Activated T-helper 1 cell treated with anti-CD3 and anti-CD28 coated beads, Interleukin-12 subunit alpha, Interleukin-12 subunit beta, Interleukin-2, Interleukin-4 antibody, amounts not matched to agents 30 ng/mL and 10 ng/mL and 1 ng/mL, durations not matched to agents 14 hours and 24 hours and 36 hours (primary cell): ENCODE data around the gene IL22RA2. TPM values are rescaled to one million over a fixed set of nuclear protein-coding genes. Genes with fewer than 3 reads are reported as not detected.

Experiments used
- DNase-seq: peaks from one replicate; pipeline ENCODE4 v3.0.0; 2021; ENCODE audit warnings: low spot score
- H3K27ac Mint-ChIP-seq: one replicate; pipeline ENCODE4 v1.8.0; 2021; ENCODE audit warnings: mild to moderate bottlenecking, mixed read lengths
- H3K27me3 Mint-ChIP-seq: one replicate; pipeline ENCODE4 v1.8.0; 2022; ENCODE audit warnings: mild to moderate bottlenecking, moderate library complexity, mixed read lengths; ENCODE audit not compliant: insufficient read depth
- H3K36me3 Mint-ChIP-seq: one replicate; pipeline ENCODE4 v1.8.0; 2021; ENCODE audit warnings: low read depth, mixed read lengths
- H3K4me1 Mint-ChIP-seq: one replicate; pipeline ENCODE4 v1.8.0; 2021; ENCODE audit warnings: low read depth, mixed read lengths
- H3K4me3 Mint-ChIP-seq: one replicate; pipeline ENCODE4 v1.8.0; 2021; ENCODE audit warnings: mild to moderate bottlenecking, moderate library complexity, mixed read lengths
- H3K9me3 Mint-ChIP-seq: one replicate; pipeline ENCODE4 v1.8.0; 2021; ENCODE audit warnings: mixed read lengths
- intact Hi-C: fragments of 100-400 bp; cut with micrococcal nuclease; formaldehyde crosslinking; loops from one replicate; pipeline ENCODE4 v1.15.1; 2024
- total RNA-seq: library from RNA; stranded (reverse); gene quantifications from 2 replicates; pipeline ENCODE4 v1.2.3, GENCODE V29; 2022

The IL22RA2 gene
- total RNA-seq, 1 donor from 2014 or later, result not detected

- Mint-ChIP-seq H3K36me3 (peaks cover 13% of the 10 kb centered on the region), H3K4me1 (peaks cover 12% of the 10 kb centered on the region), H3K27me3 (peaks cover 2% of the 10 kb centered on the region), H3K9me3 (peaks cover 33% of the 10 kb centered on the region), H3K4me3 (no peak overlapping the region), H3K27ac (no peak overlapping the region)
- intact Hi-C loops, result no loop called here
- no peak for DNase-seq
Measured at GRCh38 chr6:137191670-137192069, 18.2 kb upstream of the IL22RA2 start.

GRCh38 chr6:137191236-137191635 is 17.8 kb upstream of the IL22RA2 start:
- Mint-ChIP-seq H3K27me3 (peaks cover 3% of the 10 kb centered on the region), H3K4me3 (no peak overlapping the region), H3K4me1 (peaks cover 8% of the 10 kb centered on the region), H3K27ac (no peak overlapping the region), H3K9me3 (peaks cover 36% of the 10 kb centered on the region), H3K36me3 (peaks cover 10% of the 10 kb centered on the region)
- DNase-seq, result no peak
- intact Hi-C loops, result no loop called here

DNA sequence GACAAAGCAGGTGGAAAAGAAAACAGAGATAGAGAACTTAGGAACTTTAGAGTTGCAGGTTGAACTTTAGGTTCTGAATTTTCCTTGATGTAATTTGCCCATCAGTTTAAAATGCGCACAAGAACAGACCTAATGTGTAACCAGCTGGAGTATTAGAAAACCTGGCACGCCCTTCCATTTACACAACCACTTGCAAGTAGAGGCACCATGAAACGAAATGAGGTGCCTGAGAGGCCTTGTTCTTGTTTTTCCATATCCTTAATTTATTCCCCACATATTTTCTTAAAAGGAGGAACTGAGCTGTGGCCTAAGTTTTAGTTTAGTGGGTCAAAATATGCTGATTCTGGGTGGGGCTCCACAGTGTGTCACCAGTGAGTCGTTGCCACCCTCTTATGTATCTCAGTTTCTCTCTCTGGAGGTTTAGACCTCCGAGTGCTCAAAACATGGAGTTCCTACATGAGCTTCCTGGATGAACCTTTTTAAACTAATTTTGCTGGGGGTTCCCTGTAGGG is 17.2 kb upstream of the IL22RA2 start:
- Mint-ChIP-seq H3K4me3 (no peak overlapping the region), H3K36me3 (peaks cover 6% of the 10 kb centered on the region), H3K4me1 (peaks cover 2% of the 10 kb centered on the region), H3K27me3 (peaks cover 3% of the 10 kb centered on the region), H3K27ac (no peak overlapping the region), H3K9me3 (peaks cover 40% of the 10 kb centered on the region)
- DNase-seq, result no peak
- intact Hi-C loops, result no loop called here

DNA sequence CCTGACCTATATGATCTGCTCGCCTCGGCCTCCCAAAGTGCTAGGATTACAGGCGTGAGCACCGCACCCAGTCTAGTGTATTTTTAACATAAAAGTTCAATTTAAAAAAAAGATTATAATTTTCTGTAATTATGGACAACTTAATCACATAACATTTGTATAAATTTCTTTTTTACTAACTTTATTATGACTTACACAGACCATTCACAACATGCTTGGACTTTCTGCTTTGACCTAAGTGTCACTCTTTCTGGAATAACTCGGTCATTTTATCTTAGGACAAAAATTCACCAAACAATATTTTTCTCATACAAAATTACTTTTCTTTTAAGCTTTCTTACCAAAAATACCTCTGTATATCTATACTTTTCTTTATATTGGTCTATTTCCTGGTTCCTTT is 15.4 kb upstream of the IL22RA2 start:
- Mint-ChIP-seq H3K4me1 (no peaks in the 10 kb centered on the region), H3K36me3 (peaks cover 6% of the 10 kb centered on the region), H3K4me3 (no peak overlapping the region), H3K9me3 (peaks cover 54% of the 10 kb centered on the region), H3K27ac (no peak overlapping the region), H3K27me3 (peaks cover 3% of the 10 kb centered on the region)
- no peak for DNase-seq
- intact Hi-C loops, result no loop called here

GRCh38 chr6:137185290-137185689 is 11.8 kb upstream of the IL22RA2 start:
- no peak overlapping the region for H3K27ac Mint-ChIP-seq
- peaks cover 3% of the 10 kb centered on the region for H3K27me3 Mint-ChIP-seq
- no peaks in the 10 kb centered on the region for H3K4me1 Mint-ChIP-seq
- DNase-seq, result no peak
- intact Hi-C loops, result no loop called here
- H3K9me3 Mint-ChIP-seq, result peaks cover 63% of the 10 kb centered on the region
- H3K36me3 Mint-ChIP-seq, result peaks cover 6% of the 10 kb centered on the region
- no peak overlapping the region for H3K4me3 Mint-ChIP-seq

- H3K4me3 Mint-ChIP-seq, result no peak overlapping the region
- intact Hi-C loops, result no loop called here
- H3K9me3 Mint-ChIP-seq, result peaks cover 68% of the 10 kb centered on the region
Measured at GRCh38 chr6:137182654-137183073, 9.2 kb upstream of the IL22RA2 start.

DNA sequence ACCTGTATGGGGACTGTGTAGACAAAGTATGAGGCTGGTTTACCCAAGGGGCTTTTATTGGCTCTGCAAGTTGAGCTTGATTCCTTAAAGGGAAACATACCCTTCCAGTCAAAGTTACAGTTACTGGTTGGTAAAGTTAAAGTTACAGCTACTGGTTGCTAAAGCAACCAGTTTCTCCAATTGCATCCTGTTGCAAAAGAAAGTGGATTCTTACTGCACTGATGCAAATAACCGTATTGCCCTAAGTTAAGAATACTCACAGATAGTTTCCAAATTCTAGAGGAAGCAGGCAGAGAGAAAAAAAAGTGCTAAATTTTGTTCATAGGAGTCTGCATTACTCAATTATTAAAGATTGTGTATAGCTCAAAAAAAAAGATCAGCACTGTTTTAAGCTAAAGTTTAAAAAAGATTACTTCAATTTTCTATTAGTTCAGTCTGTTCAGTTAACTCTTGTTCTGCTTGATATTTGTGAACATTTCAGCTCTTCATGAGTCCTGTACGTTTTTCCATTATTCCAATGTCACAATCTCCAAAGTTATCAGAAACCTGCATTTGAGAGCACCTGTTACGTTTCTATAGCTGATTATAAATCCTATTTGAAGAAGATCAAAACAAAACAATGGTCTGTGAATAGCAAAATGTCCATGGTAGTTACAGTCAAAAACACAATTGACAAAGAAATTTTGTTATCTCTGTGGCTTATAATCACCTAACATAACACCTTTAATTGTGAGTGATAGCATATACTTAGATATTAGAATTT is 8.6 kb upstream of the IL22RA2 start:
- intact Hi-C loops, result no loop called here
- no peaks in the 10 kb centered on the region for H3K4me1 Mint-ChIP-seq
- H3K27ac Mint-ChIP-seq, result no peak overlapping the region
- H3K9me3 Mint-ChIP-seq, result peaks cover 62% of the 10 kb centered on the region
- peaks cover 11% of the 10 kb centered on the region for H3K36me3 Mint-ChIP-seq
- H3K27me3 Mint-ChIP-seq, result peaks cover 3% of the 10 kb centered on the region
- DNase-seq, result no peak
- no peak overlapping the region for H3K4me3 Mint-ChIP-seq

More at GRCh38 chr6:137182654-137183073, 9.2 kb upstream of the IL22RA2 start:
- H3K4me1 Mint-ChIP-seq, result no peaks in the 10 kb centered on the region
- H3K27ac Mint-ChIP-seq, result no peak overlapping the region
- no peak for DNase-seq
- peaks cover 3% of the 10 kb centered on the region for H3K27me3 Mint-ChIP-seq
- H3K36me3 Mint-ChIP-seq, result peaks cover 11% of the 10 kb centered on the region

DNA sequence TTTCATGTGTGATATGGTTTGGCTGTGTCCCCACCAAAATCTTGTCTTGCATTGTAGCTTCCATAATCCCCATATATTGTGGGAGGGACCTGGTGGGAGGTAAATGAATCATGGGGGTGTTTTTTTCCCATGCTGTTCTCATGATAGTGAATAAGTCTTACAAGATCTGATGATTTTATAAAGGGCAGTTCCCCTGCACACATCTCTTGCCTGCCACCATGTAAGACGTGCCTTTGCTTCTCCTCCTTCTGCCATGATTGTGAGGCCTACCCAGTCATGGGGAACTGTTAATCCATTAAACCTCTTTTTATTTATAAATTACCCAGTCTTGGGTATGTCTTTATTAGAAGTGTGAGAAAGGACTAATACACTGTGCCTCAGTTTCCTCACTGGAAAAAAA is 4.2 kb upstream of the IL22RA2 start:
- Mint-ChIP-seq H3K9me3 (peaks cover 31% of the 10 kb centered on the region), H3K36me3 (peaks cover 11% of the 10 kb centered on the region), H3K27ac (no peak overlapping the region), H3K4me3 (no peak overlapping the region), H3K27me3 (peaks cover 7% of the 10 kb centered on the region), H3K4me1 (no peaks in the 10 kb centered on the region)
- intact Hi-C loops, result no loop called here
- no peak for DNase-seq

DNA sequence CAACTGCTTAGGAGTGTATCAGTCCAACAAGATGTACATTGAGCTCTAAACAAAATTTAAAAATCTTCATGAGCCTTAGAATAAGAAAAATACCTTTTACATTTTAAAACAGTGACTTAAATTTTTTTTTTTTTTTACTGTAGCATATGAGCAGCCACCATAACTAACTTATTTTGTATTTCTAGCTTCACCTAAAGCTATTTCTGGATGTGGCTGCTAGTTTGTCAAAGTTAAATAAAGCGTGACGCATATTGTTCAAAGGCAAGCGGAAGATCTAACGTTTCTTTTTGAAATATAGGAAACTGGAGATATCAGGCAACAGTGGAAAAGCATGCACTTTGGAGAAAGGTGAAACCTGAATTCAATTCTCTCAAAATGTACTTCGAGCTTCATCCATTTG is 3.3 kb upstream of the IL22RA2 start:
- H3K27ac Mint-ChIP-seq, result no peak overlapping the region
- H3K27me3 Mint-ChIP-seq, result peaks cover 7% of the 10 kb centered on the region
- no peaks in the 10 kb centered on the region for H3K4me1 Mint-ChIP-seq
- peaks cover 24% of the 10 kb centered on the region for H3K9me3 Mint-ChIP-seq
- no peak for DNase-seq
- intact Hi-C loops, result no loop called here
- H3K36me3 Mint-ChIP-seq, result peaks cover 13% of the 10 kb centered on the region
- H3K4me3 Mint-ChIP-seq, result no peak overlapping the region

- Mint-ChIP-seq H3K4me1 (peaks cover 7% of the 10 kb centered on the region), H3K36me3 (peaks cover 12% of the 10 kb centered on the region), H3K27me3 (peaks cover 7% of the 10 kb centered on the region), H3K4me3 (no peak overlapping the region), H3K9me3 (peaks cover 17% of the 10 kb centered on the region), H3K27ac (no peak overlapping the region)
- DNase-seq, result no peak
- intact Hi-C loops, result no loop called here
Measured at GRCh38 chr6:137175868-137176245, 2.4 kb upstream of the IL22RA2 start.

DNA sequence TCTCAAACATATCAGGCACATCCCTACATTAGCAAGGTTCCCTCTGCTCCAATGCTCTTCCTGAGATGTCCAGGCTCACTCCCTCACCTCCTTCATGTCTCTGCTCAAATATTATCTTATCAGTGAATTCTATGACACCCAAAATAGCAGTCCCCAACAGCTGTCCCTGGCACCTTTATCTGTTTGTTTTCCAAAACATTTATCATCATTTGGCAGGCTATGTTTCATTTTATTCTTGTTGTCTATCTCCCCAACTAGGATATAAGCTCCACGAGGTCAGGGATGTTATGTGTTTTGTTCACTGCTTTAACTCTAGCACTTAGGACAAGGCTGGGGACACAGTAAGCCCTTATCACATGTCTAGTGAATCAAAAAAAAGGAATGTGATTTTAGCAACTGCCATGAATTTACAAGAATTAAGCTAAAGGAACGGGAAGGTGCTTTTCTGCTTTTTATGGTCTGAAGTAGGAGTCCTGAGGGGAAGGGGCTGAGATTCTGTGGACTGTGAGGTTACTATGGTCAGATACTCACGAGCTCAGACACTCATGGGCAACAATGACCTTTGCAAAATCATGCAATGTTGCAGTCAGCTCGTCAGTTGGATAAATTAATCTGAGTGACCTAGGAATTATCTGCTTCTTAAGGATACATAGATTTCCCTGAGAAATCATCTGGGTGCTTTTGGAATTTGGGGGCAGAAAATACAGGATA is 1.9 kb upstream of the IL22RA2 start:
- H3K4me3 Mint-ChIP-seq, result no peak overlapping the region
- peaks cover 15% of the 10 kb centered on the region for H3K9me3 Mint-ChIP-seq
- intact Hi-C loops, result no loop called here
- peaks cover 11% of the 10 kb centered on the region for H3K36me3 Mint-ChIP-seq
- no peak for DNase-seq
- peaks cover 7% of the 10 kb centered on the region for H3K27me3 Mint-ChIP-seq
- no peak overlapping the region for H3K27ac Mint-ChIP-seq
- H3K4me1 Mint-ChIP-seq, result peaks cover 12% of the 10 kb centered on the region

DNA sequence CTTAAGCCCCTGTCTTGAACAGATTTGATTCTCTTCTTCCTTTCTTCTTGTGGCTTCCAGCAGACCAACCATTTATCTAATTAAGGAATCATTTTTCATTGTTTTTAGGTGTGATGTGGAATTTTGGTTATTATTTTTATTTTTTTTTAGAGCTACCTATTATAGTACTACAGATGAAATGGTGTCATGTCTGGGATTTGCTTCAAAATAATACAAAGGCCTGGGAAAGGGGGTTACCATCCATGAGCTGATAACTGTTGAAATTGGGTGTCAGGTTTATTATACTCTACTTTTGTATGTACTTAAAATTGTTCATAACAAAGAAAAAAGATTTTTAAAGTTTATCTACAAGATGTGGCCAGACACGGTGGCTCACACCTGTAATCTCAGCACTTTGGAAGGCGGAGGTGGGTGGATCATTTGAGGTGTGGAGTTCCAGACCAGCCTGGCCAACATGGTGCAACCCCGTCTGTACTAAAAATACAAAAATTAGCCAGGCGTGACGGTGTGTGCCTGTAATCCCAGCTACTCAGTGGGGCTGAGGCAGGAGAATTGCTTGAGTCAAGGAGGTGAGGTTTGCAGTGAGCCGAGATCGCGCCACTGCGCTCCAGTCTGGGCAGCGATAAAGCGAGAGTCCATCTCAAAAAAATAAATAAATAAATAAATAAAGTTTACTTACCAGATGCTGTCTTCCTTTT is 561 bp downstream of the IL22RA2 start:
- Mint-ChIP-seq H3K27ac (no peak overlapping the region), H3K27me3 (peaks cover 7% of the 10 kb centered on the region)

More for the DNA sequence above, 561 bp downstream of the IL22RA2 start:
- peaks cover 16% of the 10 kb centered on the region for H3K9me3 Mint-ChIP-seq
- no peak overlapping the region for H3K4me3 Mint-ChIP-seq
- H3K36me3 Mint-ChIP-seq, result peaks cover 10% of the 10 kb centered on the region
- no peak for DNase-seq
- intact Hi-C loops, result no loop called here
- H3K4me1 Mint-ChIP-seq, result peaks cover 17% of the 10 kb centered on the region
